HG02678 (cell line): ENCODE results near the gene SCAMP5.

Experiments used
- ATAC-seq: cut with Tn5 transposase; IDR thresholded peaks from one replicate; pipeline ENCODE4 v1.9.1; 2021; ENCODE audit warnings: mild to moderate bottlenecking, moderate library complexity; ENCODE audit not compliant: unreplicated experiment

SCAMP5 gene, protein sequence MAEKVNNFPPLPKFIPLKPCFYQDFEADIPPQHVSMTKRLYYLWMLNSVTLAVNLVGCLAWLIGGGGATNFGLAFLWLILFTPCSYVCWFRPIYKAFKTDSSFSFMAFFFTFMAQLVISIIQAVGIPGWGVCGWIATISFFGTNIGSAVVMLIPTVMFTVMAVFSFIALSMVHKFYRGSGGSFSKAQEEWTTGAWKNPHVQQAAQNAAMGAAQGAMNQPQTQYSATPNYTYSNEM

DNA sequence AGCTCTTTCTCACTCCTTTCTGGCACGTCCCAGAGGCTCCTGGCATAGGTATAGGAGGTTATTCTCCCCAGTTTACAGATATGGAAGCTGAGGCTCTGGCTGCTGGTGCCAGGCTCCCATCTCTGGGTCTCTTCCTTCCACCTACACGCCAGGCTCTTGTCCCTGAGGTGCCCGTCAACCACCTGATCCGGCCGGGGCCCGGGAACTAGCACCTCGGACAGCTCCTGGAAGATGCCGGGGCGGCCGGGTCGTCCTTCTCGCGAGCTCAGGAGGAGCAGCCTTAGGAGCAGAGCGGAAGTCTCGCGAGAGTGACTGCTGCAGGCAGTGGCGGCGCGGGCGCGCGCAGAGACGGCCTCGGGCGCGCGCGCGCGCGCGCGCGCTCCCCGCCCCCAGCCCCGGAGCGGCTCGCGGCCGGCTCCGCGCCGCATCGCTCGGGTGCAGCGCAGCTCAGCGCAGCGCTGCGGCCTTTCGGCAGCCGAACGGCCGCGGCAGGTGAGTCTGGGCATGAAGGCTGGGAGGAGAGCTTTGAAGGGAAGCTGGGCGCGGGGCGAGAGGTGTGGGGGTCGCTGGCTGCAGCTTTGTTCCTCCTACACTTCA lies at the start of gene SCAMP5:
Gene SCAMP5, plus strand, starts transcription at position 382 of the 597 bp plus-strand sequence. CDS start 16,277 bp downstream, outside the sequence.
- ATAC-seq: peak; percentile 78

DNA sequence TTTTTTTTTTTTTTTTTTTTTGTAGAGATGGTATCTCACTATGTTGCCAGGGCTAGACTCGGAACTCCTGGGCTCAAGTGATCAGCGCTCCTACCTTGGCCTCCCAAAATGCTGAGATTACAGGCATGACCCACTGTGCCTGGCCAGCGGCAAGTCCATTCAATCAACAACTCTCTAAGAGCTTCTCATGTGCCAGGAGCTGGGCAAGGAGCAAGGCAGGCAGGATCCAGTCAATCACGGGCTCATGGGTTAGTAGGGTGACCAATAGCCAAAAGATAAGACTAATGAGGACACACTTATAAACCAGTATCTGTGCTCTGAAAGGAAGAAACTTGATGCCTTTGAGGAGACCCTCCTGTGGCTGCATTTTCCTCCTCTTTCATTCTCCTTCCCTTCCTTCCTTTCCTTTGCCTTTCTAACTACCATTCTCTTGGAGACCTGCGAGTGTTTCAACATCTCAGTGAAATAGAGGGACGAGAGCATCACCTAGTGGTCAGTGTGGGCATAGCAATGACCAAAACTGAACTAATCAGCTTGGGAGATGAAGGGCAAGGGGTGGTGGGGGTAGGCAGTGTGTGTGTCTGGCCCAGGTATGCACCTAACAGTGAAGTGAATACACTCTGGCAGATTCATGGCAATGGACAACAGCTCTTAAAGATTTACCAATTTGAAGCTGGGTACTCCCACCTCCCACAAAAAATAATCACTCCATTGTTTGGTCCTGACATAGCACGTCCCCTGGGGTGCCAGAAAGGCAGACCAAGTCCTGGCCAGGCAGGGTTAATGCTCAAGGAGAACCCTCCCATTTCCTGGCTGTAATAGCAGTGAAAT lies 45.1 kb upstream of the SCAMP5 start:
- no peak for ATAC-seq

DNA sequence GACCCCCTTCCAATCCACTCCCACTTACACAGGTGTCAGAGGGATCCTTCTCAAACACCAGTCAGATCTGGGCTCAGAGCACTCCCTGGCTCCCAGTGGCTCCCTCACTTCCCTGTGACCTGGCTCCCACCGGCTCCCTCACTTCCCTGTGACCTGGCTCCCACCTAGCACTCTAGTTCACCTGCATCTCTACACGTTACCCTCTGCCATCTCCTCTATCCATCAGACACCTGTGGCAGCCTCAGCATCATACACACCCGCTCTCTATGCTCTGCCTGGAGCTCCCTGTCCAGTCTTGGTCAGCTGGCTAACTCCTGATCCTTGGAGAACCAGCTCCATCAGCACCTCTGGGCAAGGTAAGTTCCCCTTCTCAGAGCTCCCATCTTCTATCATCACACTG lies 44.4 kb upstream of the SCAMP5 start:
- no peak for ATAC-seq

DNA sequence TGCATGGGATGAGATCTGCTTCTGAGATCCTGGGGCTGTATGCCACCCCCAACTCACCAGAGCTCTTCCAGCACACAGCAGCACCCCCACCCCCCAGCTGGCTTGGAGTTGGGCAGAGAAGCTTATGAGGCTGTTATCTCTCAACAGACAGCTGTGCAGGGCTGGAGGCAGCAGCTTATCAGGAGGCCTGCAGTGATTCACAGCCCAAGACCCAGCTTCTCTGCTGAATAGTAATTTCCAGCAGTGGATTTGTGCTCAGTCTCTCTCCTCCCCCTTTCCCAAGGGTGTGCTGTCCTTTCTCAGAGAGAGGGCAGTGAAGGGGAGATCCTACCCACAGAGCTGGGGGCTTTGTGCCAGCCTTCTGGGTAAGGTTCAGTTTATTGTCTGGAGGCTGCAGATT lies 40.8 kb upstream of the SCAMP5 start:
- no peak for ATAC-seq

DNA sequence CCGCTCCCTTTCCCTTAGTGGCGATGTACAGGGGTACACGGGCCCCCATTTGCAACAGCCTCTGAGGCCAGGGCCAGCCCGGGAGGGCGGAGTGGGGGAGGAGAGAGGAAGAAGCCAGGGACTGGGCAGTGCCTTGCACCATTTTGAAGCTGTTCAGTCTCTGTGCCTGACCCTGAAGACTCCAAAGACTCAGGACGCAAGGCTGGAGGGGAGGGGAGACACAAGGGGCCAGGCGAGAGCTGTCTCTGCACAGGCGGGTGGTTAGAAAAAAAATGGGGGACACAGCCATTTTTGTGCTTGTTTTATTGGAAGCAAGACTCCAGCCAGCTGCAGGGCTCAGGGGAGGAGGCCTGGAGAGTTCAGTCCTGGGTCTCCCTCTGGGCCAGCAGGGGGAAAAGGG lies 40.3 kb upstream of the SCAMP5 start:
- no peak for ATAC-seq

DNA sequence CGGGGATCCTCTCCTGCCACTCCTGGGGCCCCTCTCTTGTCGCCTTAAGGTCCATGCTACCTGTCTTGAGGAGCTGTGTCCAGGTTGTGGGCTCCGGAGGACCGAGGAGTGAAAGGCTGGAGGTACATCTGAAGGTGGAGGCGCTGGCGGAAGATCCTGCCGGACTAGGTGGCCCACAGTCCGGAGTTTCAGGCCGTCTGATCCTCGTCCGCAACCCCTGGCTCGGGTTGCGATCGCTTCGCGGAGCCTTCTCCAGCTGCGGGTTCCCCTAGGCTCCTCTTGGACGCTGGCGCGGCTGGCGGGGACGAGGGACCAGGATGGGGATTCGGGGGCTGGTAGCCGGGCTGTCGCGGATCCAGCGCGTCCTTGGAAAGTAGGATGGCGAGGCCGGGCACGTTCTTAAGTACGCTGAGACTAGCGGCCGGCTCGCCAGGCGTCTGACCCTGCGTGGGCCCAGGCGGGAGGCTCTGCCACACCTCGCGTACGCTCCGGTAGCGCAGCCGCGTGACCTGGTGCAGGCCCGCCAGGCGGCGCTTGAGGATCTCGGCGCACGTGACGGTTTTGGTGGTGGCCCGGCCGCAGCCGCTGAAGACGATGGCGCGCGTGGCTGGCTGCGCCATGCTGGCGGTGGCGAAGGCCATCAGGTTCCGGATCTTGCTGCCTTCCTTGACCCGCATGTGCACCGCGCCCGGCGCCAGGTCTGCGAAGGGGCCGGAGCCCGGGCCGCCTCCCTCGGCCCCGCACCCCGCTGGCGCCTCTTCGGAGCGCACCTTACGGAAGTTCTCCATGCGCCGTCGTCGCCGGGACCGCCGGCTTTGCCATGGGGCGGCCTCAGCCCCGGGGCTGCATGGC lies 39.3 kb upstream of the SCAMP5 start:
- ATAC-seq: peak; percentile 49

DNA sequence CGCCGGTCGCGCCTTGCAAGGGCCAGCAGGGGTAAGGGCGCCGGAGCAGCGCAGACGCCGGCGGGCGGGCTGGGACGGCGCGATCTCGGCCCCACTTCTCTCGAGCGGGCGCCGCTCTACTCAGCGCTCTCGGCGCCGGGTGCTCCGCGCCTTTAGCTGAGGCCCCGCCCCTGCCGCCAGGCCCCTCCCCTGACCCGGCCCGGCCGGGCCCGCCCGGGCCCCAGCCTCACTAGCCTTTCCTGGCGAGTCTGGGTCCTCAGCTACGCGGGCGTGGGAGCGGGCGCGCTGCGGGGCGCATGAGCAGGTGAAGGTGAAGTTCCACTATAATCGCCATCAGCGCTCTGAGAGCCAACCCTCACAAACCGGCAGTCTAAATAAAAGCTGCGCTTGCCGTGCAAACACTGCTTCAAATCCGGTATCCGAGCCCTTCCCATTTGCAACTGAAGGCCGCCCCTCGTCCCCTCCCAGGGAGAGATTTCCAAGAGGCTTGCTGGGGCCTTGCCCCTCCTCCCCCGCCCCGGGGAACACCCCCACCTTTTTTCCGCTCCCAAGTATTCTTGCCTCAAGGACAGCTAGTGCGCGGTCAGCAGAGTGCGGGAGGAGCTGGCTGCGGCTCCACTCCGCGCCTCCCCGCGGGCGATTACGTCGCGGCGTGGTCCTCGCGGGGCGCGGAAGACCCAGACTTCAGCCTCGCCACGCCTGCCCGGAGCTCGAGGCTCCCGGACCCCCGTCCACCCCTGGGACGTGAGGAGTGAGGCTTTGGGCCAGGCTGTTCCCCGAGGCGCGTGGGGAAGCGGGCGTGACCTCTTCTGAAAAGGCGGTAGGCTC lies 38.5 kb upstream of the SCAMP5 start, which contains the start of gene RPP25:
Gene RPP25, minus strand, starts transcription at position 125 of the 828 bp plus-strand sequence. CDS start 189 bp downstream, outside the sequence.
- ATAC-seq: peak; percentile 85

DNA sequence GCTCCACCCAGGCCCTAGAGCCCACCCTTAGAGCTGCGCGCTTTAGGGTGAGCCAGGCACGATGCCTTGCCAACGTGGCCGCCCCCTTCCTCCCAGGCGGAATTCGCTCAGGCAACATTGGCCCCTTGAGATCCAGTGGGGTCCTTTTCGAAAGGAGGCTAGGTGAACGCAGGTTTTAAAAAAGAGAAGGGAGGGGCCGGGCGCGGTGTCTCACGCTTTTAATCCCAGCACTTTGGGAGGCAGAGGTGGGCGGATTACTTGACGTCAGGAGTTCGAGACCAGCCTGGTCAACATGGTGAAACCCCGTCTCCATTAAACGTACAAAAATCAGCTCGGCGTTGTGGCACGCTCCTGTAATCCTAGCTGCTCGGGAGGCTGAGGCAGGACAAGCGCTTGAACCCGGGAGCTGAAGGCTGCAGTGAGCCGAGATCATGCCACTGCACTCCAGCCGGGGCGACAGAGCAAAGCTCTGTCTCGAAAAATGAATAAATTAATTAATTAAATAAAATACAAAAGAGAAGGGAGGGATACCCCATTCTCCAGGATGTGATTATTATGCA lies 37.8 kb upstream of the SCAMP5 start:
- ATAC-seq: no peak

DNA sequence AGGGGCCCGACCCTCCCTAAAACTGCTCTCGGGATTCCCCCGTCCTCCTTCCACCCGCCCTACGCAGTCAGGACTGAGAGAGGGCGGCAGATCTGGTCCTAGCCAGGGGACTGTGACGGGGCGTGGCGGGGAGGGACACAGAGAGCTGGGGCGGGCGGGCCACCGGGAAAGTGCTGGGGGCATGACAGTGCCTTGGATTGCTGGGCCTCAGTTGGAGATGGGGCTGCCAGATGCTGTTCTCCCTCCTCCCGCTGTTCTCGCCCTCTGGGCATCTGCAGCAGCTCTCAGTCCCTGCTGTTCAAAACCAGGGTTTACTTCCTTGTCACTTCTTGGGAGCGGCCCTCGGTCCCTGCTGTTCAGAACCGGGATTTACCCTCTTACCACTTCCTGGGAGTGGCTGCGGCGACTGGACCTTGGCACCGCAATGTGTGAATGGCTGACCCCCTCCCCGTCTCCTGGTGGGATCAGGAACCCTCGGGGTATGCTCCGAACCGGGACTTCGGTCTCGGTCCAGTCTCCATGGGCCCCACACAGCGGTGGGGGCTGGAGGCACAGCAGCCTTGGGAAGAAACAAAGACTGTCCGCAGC lies 36.9 kb upstream of the SCAMP5 start:
- no peak for ATAC-seq

DNA sequence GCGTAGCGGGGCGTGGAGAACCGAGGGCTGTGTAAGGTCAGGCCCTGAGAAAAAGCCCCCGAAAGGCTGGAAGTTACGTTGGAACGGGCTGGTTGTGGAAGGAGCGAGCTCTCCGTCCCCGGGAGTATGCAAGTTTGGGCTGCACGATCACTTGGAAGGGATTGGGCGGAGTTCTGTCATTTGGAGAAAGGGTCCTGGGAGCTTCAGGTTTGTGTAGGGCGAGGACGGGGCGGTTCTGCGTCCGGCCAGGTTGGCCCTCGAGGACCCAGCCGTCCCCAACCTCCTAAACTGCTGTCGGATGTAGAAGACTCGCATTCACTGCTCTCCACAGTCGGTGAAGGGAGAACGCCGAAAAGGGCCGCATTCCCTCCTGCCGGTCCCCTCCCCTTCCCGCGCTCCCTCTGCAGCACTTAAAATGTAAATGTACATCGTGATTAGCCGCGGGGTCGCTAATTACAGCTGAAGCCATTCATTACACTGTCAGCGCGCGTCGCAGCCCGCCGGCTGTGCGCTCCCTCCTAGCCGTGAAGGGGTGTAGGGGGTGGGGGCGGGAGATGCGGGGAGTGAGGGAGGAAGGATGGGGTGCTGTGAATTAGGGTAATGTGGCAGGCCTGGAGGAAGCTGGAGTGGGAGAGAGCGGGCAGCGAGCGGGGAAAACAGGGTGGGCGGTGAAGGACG lies 36.3 kb upstream of the SCAMP5 start:
- no peak for ATAC-seq

DNA sequence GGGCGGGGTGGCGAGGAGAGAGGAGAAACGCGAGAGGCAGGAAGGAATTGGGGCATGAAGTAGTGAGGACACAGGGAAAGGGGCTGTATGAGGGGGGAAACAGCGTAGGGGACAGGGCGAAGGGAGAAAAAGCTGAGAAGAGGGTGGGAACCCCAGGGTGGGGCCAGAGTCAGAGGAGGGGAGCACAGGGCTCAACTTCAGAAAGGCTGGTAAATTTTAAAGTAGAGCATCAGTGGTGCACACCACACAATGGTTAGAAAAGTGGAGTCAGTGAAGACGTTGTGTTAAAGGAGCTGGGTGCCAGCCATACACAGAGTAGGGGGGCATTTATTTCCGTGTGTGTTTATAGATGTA lies 35.8 kb upstream of the SCAMP5 start:
- no peak for ATAC-seq

DNA sequence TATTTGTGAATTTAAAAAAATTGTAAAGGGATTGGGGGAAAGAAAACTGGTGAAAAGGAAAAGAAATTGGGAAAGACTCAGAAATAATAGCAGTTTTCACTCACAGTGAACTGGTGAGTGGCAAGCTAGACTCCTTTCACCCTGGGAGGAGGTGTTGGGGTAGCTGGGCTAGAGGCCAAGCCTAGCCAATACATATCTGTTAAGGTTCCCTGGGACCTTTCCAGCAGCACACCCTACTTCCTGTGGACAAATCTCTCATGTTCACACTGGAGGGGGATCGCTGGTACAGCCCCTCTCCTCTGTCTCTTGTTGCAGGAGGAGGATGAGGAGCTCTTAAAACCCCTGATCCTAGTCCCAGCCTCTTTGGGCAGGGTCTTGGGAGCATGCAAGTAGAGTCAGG lies 35.1 kb upstream of the SCAMP5 start:
- ATAC-seq: no peak

DNA sequence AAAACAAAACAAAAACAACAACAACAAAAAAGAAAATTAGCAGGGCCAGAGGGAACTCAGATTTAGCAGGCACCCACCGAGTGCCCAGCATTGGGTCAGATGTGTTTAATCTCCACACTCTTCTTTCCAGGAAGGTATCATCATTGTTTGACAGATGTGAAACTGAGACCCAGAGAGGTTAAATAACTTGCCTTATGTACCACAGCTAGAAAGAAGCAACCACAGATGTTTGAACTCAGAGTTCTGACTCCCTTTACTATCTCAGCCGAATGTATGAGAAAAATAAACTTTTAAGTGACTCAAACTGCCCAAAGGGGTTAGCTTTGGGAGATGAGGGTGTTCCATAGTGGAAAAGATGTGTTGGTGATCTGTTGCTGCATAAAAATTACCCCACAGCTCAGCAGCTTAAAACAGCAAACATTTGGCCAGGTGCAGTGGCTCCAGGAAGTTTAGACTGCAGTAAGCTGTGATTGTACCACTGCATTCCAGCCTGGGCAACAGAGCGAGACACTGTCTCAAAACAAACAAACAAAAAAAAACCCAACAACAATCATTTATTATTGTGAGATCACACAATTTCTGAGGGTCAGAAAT lies 34.3 kb upstream of the SCAMP5 start:
- no peak for ATAC-seq

DNA sequence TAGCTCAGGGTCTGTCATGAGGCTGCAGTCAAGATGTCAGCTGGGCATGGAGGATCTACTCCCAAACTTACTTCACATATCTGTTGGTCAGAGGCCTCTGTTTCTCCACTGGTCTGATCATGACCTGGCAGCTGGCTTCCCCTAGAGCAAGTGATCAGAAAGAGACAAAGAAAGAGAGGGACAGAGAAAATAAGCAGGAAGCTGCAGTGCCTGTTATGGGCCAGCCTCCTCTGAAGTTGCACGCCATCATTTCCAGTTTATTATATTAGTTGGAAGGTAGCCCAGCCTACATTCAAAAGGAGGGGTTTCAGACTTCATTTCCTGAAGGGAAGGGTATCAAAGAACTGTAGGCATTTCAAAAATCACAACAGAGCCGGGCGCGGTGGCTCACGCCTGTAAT lies 33.7 kb upstream of the SCAMP5 start:
- ATAC-seq: no peak

DNA sequence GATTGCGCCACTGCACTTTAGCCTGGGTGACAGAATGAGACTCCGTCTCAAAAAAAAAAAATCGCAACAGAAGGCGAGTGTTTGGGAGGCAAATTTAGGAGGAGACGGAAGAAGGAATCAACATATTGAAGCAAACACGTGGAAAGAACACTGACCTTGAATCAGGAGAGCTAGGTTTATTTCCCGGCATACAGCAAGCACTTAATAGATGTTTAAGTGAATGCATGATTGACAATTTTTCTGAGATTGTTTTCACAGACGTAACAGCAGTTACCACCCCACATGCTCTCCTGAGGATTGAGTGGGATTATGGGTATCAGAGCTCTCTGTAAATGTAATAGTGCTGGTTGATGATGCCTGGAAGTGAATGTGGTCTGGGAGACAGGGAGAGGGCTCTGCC lies 33.1 kb upstream of the SCAMP5 start:
- no peak for ATAC-seq

DNA sequence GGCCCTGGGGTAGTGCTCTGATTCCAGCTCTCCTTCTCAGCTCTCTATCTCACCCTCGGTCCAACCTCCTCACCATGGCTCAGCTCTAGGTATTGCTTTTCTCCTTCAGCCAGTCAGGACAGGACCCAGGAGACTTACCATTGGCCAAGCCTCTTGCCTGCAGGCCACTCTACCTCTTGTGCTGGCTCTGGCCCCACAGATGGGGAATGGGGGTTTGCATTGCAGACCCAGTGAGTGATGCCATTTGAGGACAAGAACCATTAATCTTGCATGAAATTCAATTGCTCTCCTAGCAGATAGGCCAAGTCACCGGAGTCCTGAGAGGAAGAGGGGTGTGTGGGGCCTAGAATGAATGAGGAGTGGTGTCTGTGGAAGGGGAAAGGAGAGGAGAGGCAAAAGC lies 32.7 kb upstream of the SCAMP5 start:
- no peak for ATAC-seq

DNA sequence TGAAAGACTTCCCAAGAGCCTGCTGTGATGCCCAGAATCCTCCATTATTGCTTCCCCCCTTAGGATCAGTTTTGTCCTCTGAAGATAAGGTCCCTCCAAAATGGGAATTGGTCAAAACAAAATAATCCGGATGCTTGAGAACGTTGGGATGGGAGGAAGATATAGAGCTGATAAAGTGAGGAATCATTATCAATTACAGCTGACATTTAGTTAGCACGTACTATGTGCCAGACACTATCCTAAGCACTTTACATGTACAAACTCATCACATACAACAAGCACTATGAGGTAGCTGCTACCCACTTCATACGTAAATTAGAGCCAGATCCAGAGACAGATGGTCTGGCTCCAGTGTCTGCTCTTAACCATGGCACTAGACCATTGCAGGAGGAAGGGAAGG lies 32.1 kb upstream of the SCAMP5 start:
- no peak for ATAC-seq

DNA sequence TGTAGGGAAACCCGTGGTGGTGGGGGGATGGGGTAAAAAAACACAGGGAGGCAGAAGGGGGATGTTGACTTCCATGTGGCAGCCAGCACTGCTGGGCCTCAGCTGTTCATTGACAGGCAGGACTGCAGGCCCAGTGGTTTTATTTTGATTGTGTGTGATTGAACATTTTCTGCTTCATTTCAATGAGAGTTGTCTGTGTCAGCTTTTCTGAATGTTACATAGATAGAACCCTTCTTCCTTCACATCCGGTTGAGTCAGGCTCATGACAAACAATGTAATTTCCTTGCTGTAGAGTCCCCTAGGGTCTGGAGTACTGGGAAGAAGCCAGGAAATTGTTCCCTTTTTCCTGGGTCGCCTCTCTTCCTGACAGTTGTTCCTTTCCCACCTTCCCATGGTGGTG lies 30.6 kb upstream of the SCAMP5 start:
- no peak for ATAC-seq

DNA sequence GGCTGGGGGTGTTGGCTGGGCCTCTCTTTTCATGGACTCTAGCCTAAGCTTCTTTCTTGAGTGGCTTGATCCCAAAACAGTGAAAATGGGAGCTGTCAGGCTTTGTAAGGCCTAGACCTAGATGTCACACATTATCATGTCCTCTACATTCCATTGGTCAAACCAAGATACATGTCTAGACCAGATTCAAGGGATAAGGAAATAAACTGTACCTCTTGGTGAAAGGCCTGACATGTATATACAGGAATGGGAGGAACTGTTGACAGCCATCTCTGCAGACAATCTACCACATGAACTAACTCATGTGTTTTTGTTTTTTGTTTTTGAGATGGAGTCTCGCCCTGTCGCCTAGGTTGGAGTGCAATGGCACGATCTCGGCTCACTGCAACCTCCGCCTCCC lies 27.7 kb upstream of the SCAMP5 start:
- no peak for ATAC-seq
